ENCODE measurements around the gene NFKB2.

GRCh38 chr10:102393411-102394078 lies 2.0 kb upstream of the NFKB2 start:
- TF ChIP-seq TEAD4 (CRISPR knock-in tag; IDR thresholded peaks at IDR 0.05) (no peak), CTCF (IDR thresholded peaks at IDR 0.05) (peak; percentile 88; the same call in 1 of the 2 replicates), HMGXB4 (CRISPR knock-in tag; IDR thresholded peaks at IDR 0.05) (no peak), RORB (CRISPR knock-in tag; IDR thresholded peaks at IDR 0.05) (no peak)

All from WTC11 (cell line).